Left colon (tissue), 2 donors: ENCODE data around the gene FMN2. TPM values are rescaled to one million over a fixed set of nuclear protein-coding genes. Genes with fewer than 3 reads are reported as not detected.

Experiments used
- ATAC-seq: fragments of 200-7000 bp; cut with Tn5 transposase; one replicate; pipeline ENCODE4 v1.9.1; 2020; ENCODE audit warnings: mild to moderate bottlenecking, moderate library complexity
- DNase-seq, 2 donors: peaks; one replicate each; pipeline ENCODE4 v3.0.0-alpha.2; 2020
- intact Hi-C, 2 donors: fragments of 100-400 bp; cut with DNase I in 1 of 2; cut with micrococcal nuclease in 1 of 2; formaldehyde crosslinking; loops; one replicate each; pipeline versions ENCODE4 v1.11.2 to v1.14.0; 2022; cut with DNase I, micrococcal nuclease
- total RNA-seq, 2 donors: library from RNA; stranded (reverse); fragmentation: NEBNext Ultra II Directional; extraction: Animal tissue kit (Norgen Biotek cat#: 25700); gene quantifications; one replicate each; pipeline ENCODE4 v1.2.1, GENCODE V29; 2021
- donor health status: DM: no; HTN: no; CAD: no.
- donor health status: DM: yes; HTN: yes; CAD: no.

The FMN2 gene
- total RNA-seq, 2 donors from 2014 or later: 2.6 to 3.0 TPM

GRCh38 chr1:240126821-240127220 is 35.1 kb downstream of the FMN2 start:
- intact Hi-C loops: no loop called here
- DNase-seq: no peak
- no peak for ATAC-seq

DNA sequence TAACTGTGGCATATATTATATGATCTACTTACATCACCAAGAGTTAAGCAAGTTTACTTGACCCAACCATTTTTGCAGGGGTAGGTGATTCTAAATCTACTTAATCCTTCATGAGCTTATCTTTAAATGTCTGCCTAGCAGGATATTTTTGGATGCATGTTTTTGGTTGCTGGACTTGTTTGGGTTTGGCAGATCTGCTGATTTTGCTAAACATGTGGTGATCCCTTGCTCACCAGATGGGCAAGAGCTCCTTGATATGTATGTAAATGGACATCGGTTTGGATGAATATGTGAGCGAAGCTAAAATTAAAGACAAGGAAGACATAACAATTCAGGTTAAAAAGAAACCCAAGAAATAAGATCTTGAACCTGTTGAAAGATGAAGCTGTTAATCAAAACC is 36.7 kb downstream of the FMN2 start:
- DNase-seq (no peak), ATAC-seq (no peak)
- intact Hi-C loops: no loop called here

GRCh38 chr1:240134113-240134512 is 42.4 kb downstream of the FMN2 start:
- intact Hi-C loops: no loop called here
- ATAC-seq (peak; percentile 88), DNase-seq (no peak)

DNA sequence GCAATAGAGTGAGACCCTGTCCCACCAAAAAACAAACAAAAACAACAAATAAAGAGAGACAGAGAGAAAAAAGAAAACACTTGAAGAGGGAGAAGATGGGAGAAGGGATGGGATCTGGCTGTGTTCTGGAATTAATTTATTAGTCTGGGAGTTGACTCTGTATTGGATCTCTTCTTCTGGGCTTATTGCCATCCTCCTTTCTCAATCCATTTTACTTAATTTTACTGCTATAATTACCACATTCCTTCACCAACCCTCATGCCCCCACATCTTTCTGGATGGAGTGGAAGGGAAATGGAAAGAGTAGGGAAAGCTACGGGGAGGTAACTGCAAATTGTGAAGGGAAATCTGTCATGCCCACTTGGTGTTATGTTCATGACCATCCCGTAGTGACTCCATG is 42.9 kb downstream of the FMN2 start:
- intact Hi-C loops: no loop called here
- no peak for DNase-seq
- no peak for ATAC-seq

DNA sequence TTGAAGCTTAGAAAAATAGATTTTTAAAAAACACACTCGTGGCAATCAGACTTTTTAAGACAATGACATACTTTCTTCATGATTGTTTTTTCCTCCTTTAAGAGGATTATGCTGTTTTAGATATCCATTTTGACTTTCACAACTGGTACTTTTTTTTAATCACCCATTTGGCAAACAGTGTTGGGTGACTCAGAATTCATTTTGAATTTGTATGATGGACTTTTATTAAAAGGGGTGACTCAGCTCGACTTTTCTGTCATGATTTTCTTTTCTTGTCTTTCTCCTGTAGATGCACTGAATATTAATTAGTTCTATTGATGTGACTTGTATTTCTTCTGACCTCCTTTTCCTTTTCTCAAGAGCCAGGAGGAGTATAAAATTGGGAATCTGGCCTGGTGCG is 44.7 kb downstream of the FMN2 start:
- ATAC-seq: no peak
- DNase-seq: no peak

DNA sequence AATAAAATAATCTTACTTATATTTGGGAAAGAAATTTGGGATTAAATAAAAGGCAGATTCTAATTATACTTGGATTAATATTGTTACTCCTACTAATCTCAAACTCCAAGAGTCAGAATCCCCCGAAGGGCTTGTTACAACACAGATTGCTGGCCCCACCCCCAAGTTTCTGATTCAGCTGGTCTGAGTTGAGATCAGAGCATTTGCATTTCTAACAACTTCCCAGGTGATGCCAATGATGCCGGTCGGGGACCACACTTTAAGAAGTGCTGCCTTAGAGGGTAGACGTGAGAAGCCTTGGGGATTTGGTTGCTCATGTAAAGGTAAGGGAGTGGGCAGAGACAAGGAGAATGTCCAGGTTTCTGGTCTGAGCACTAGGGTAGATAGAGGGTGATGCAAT is 47.2 kb downstream of the FMN2 start:
- ATAC-seq: no peak

More for the DNA sequence above, 44.7 kb downstream of the FMN2 start:
- intact Hi-C loops: no loop called here

DNA sequence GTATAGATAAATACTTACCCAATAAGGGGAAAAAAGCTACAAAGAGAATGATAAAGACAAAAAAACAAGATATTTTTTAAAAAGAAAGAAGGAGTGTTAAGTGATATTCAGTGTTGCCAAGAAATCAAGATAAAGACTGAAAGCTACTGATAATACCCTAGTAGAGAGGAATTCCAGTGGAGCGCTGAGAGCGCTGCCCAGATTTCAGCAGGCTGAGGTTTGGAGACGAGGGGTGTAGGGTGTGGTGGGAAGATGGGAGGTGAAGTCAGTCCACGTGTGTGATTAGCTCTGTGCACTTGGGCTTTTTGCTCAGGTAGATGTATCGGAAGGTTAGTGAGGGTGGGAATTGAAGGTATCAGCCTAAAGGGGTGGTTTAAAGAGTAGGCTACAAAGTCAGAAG is 47.8 kb downstream of the FMN2 start:
- no peak for DNase-seq
- no peak for ATAC-seq
- intact Hi-C loops: no loop called here

More for the DNA sequence above, 47.2 kb downstream of the FMN2 start:
- intact Hi-C loops: no loop called here
- DNase-seq: no peak

DNA sequence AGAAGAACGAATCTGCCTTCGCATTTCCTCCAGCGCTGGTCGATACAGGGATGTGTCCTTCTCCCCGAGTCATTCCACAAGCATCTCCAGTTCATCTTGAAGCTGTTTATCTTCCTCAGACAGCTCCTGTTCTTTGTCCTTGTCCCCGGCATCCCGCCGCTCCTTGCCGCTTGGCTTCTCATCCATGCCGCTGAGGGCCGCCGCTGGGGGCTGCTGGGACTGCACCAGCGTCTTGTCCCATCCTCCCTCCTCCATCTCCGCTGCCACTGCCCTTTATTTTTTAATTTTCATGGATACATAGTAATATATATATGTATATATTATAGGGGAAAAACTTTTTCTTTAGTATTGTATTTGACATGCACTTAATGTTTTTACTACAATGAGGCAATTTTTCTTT is 53.4 kb downstream of the FMN2 start:
- DNase-seq: no peak
- ATAC-seq: no peak
- intact Hi-C loops: no loop called here

DNA sequence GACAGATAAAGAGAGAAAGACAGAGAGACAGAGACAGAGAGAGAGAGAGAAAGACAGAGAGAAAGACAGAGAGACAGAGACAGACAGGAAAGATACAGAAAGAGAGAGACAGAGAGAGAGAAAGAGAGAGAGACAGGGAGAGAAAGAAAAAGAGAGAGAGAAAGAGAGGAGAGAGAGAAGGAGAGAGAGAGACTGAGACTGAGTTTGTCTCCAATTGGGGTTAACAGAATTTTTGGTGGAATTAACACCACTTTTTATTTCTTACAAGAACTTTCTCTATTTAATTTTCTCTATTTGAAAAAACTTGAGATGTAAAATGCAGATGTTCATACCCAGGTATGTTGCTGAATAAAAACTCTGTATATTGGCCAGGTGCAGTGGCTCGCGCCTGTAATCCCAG is 56.6 kb downstream of the FMN2 start:
- intact Hi-C loops: no loop called here
- no peak for ATAC-seq

GRCh38 chr1:240149484-240150094 is 57.9 kb downstream of the FMN2 start:
- DNase-seq (no peak), ATAC-seq (no peak)
- intact Hi-C loops: loop anchor here in 1 of 2 donors (10.0 kb wide), 1 partner anchor 125 kb away; no protein-coding TSS in a partner anchor

More for the DNA sequence above, 56.6 kb downstream of the FMN2 start:
- no peak for DNase-seq

DNA sequence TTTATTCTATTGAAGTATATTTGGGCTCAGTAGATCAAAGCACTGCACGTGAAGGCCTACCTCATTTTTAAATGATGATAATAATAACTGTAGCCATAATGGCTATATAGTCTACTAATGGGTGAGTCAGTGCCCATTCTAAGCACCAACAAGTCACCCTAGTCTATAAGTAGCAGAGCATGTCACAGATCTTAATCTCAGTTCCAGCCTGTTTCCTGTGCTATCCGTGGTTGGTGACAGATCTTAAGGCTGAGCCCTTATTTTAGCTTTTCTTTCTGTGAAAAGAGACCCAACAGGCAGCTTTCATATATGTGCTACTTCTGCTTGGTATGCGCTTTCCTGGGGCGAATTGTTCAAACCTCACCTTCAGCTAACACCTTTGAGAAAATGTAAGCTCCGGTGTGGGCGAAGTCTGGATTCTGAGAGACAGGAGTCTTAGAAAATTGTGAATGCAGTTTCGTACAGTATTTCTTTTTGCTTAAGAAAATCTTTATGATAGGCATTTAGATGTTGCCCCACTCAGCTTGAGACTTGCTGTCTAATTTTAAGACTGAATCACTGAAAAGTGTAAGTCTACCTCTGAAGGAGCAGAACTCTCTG is 59.6 kb downstream of the FMN2 start:
- DNase-seq (no peak), ATAC-seq (no peak)
- intact Hi-C loops: loop anchor here in 1 of 2 donors (10.0 kb wide), 1 partner anchor 126 kb away; no protein-coding TSS in a partner anchor

- no peak for ATAC-seq
- intact Hi-C loops: loop anchor here in 1 of 2 donors (10.0 kb wide), 1 partner anchor 128 kb away; no protein-coding TSS in a partner anchor
- no peak for DNase-seq
Measured at GRCh38 chr1:240152611-240153297, 61.1 kb downstream of the FMN2 start.

GRCh38 chr1:240155605-240156004 is 63.9 kb downstream of the FMN2 start:
- DNase-seq (no peak), ATAC-seq (no peak)
- intact Hi-C loops: loop anchor here in 1 of 2 donors (10.0 kb wide), 1 partner anchor 131 kb away; no protein-coding TSS in a partner anchor

GRCh38 chr1:240164742-240165141 is 73.1 kb downstream of the FMN2 start:
- intact Hi-C loops: no loop called here
- no peak for DNase-seq
- ATAC-seq: no peak

GRCh38 chr1:240169188-240169587 is 77.5 kb downstream of the FMN2 start:
- DNase-seq (no peak), ATAC-seq (peak; percentile 42)
- intact Hi-C loops: no loop called here

DNA sequence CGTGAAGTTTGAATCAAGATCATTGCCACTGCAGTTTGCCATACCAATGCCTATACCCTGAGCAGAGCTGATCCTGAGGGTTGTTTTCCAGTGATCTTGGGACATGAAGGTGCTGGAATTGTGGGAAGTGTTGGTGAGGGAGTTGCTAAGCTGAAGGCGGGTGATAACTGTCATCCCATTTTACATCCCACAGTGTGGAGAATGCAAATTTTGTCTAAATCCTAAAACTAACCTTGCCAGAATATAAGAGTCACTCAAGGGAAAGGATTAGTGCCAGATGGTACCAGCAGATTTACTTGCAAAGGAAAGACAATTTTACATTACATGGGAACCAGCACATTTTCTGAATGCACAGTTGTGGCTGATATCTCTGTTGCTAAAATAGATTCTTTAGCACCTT is 78.6 kb downstream of the FMN2 start:
- ATAC-seq: no peak
- intact Hi-C loops: no loop called here
- DNase-seq: no peak

- intact Hi-C loops: no loop called here
- ATAC-seq (no peak), DNase-seq (no peak)
Measured at GRCh38 chr1:240170806-240171205, 79.1 kb downstream of the FMN2 start.

- ATAC-seq (no peak), DNase-seq (no peak)
- intact Hi-C loops: no loop called here
Measured at GRCh38 chr1:240171907-240172306, 80.2 kb downstream of the FMN2 start.

GRCh38 chr1:240173836-240174235 is 82.2 kb downstream of the FMN2 start:
- DNase-seq (no peak), ATAC-seq (no peak)
- intact Hi-C loops: no loop called here

- intact Hi-C loops: no loop called here
- ATAC-seq (no peak), DNase-seq (no peak)
Measured at GRCh38 chr1:240174734-240175133, 83.1 kb downstream of the FMN2 start.
